GM18505 (cell line): Measurements from ENCODE around the gene DUSP14.

Experiments used
- ATAC-seq: cut with Tn5 transposase; IDR thresholded peaks from one replicate; pipeline ENCODE4 v1.9.1; 2021; ENCODE audit not compliant: unreplicated experiment
- POLR2A ChIP-seq: IDR thresholded peaks from 4 replicates; pipeline ENCODE4 v1.6.1; 2011; ENCODE audit warnings: borderline replicate concordance; ENCODE audit not compliant: insufficient read depth, insufficient read length; ENCODE audit errors: extremely low read depth

The DUSP14 gene

DNA sequence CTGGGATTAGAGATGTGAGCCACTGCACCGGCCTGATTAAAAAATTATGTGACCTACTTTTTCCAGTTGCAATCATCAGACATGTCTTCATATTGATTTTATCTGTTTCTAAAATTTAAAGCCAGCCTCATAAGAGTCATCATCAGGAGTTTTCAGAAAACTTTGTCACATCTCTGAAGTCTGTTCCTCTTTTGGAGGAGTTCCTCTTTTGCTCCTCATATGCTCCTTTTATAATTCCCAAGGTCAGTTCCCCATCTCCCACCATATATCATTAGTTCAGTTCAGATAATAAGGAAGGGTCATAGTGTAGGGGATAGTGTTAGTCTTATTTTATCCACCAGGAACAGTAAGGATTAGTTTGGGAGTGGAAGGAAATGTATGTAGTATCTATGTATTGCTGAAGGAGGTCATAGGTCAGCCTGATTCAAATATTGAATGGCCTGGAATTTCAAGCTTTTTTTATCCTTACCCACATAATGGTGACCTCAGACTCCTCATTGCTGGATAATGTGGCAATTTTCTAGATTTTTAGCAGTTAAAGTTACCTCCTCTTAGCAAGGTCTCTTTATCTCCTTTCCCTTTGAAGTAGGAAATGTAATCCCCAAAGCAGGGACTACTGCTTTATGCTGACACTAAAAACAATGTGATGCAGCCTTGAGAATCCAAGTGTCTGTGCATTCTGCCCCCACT lies 13.8 kb upstream of the DUSP14 start:
- no peak for TF ChIP-seq POLR2A
- ATAC-seq: no peak

DNA sequence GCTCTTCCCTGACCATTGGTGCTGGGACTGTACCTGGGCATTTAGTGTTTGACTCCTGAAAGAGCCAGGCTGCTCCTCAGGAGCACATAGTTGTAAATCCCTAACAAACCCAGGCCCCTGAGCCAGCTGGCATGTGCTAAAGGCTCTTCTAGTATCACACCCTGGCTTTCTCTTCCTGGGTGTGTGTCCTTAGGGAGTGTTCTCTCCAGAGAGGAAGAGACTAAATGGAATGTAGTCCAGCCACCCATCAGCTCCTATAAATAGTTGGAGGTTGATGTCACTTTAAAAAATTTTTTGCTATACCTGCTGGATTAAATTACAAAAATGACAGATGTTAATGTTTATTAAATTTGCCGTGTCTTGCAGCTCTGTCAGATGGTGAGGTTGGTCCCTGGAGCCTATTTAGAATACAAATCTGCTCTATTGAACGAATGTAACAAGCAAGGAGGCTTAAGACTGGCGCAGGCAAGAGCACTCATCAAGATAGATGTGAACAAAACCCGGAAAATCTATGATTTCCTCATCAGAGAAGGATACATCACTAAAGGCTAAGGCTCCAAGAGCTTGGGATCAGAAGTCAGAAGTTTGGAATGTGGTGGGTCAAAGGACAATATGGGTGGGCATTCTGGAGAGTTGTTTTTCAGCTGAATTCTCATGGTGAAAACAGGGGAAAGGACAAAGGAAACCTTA lies 13.1 kb upstream of the DUSP14 start:
- no peak for ATAC-seq

GRCh38 chr17:37478187-37478586 lies 11.5 kb upstream of the DUSP14 start:
- ATAC-seq: no peak
- TF ChIP-seq POLR2A: no peak

More for the DNA sequence above, 13.1 kb upstream of the DUSP14 start:
- TF ChIP-seq POLR2A: no peak

DNA sequence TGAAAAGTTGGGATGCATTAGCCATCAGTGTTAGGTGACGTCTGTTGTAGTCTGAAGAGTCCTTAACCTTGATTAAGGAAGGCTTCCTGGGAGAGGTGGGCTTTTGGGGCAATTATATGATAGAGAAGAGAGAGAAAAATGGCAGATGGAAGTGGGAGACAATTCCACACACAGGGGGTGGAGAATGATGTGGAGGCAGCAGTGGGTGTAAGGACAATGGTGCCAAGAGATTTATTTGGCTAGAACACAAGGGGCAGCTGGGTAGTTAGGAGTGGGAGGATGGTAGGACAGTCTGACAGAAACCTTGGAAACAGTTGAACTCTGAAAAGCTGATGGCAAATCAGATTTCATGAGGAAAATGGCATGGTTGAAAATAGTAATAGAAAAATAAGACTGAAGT lies 10.7 kb upstream of the DUSP14 start:
- TF ChIP-seq POLR2A: no peak
- ATAC-seq: no peak

GRCh38 chr17:37480427-37480826 lies 9.3 kb upstream of the DUSP14 start:
- TF ChIP-seq POLR2A: no peak
- no peak for ATAC-seq

DNA sequence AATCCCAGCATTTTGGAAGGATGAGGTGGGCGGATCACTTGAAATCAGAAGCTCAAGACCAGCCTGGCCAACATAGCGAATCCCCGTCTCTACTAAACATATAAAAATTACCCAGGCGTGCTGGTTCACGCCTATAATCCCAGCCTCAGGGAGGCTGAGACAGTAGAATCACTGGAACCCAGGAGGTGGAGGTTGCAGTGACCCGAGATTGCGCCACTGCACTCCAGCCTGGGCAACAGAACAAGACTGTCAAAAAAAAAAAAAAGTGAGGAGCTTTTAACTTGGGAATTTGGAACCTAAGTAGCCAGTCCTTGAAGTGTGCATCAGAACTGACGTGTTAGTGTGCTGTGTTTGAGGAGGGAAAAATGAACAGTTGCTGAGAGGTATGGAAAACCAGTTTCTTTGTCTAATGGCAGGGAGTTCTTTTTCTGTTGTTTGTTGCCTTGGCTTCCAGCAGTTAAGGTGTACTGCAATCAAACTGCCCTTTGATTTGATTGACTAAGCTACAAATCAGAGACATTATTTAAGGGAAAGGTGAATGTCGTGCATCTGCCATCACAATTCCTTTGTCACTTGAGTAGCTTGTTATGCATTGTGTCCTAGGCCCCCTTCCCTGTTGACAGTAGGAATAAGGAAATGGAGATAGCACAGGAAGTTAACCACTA lies 8.6 kb upstream of the DUSP14 start:
- no peak for ATAC-seq
- TF ChIP-seq POLR2A: no peak

DNA sequence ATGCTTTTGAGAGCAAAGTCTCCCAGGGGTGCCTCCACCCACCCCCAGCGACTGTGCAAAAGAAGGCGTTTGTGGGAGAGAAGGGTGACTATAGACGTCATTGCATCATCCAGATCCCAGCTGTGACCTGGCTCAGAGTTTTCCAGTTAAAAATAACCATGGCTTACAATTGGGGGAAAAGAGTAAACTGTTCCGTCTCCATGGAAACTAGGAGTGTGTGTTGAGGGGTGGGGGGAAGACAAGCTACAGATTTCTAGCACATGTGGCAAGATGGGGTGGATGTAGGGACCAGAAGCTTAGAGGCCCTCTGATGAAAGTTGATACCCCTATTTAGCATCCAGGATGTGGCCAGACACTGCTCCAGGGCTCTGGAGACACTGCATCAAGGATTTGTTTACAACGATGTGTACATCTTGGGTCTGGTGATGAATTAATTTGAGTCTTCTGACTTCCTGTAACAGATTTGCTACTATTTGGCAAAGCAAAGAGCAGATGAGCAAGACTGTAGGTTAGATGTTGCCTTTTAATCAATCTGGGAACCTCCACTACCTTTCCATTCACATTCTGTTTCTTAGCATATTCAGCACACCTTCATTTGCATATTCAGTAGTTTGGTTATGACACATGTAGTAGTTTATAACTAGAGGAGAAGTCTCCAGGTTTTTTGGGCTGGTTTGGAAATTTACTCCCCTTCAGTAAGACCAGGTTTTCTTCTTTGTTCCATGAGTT lies 6.2 kb upstream of the DUSP14 start:
- no peak for TF ChIP-seq POLR2A
- no peak for ATAC-seq

- TF ChIP-seq POLR2A: no peak
- ATAC-seq: no peak
These were observed 3.6 kb upstream of the DUSP14 start for GRCh38 chr17:37485938-37486570.

- ATAC-seq: no peak
- TF ChIP-seq POLR2A: no peak
These were observed 1.6 kb upstream of the DUSP14 start for GRCh38 chr17:37488009-37488604.

GRCh38 chr17:37488607-37489196 lies 989 bp upstream of the DUSP14 start:
- ATAC-seq: peak; percentile 12
- no peak for TF ChIP-seq POLR2A

DNA sequence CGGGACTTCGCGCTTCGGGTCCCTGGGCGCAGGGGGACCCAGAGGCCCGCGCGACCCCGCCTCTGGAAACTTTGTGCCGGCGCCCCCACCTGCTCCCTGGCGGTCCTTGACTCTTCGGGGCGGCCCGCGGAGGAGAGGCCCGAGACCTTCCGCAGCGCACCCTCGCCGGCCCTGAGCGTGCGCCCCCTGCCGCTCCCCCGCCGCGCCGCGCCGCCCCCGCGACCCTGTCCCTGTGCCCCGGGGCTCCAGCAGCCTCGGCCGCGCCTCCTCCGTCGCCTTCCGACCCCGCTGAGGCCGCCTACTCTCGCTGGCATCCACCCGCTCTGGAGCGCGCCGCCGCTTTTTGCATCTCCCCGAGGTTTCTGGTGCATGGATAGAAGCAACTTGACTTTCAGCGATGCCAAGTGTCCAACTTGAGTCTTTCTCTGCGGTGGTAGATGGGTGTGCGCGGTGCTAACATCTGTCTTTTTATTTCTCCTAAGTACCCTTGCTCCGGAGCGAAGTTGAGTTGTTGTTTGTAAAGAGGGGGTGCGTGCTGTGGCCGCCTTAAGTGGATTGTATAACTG lies 414 bp downstream of the DUSP14 start:
- ATAC-seq: peak; percentile 53
- TF ChIP-seq POLR2A: no peak
